Liver (tissue), 9 donors: Measurements from ENCODE around the gene ZNF563. TPM values are rescaled to one million over a fixed set of nuclear protein-coding genes. Genes with fewer than 3 reads are reported as not detected.
A peak's percentile ranks its signal among the peaks of the same experiment; 100 is the strongest.

ENCODE experiments used
- DNase-seq: peaks from one replicate; pipeline ENCODE4 v3.0.0-alpha.2; 2017; ENCODE audit warnings: low spot score
- H3K27ac ChIP-seq, 2 donors: one replicate each; pipeline ENCODE4 v1.7.0; 2013; ENCODE audit warnings: inconsistent platforms in 2 of 2, low read length in 2 of 2, control low read depth in 1 of 2, low read depth in 1 of 2, mild to moderate bottlenecking in 1 of 2
- H3K27me3 ChIP-seq, 4 donors: one replicate each; pipeline versions ENCODE4 v1.6.1 to v1.7.0; 2013; ENCODE audit warnings: low read length in 3 of 4, inconsistent platforms in 1 of 4, mild to moderate bottlenecking in 1 of 4, moderate library complexity in 1 of 4; ENCODE audit not compliant: control insufficient read depth in 4 of 4, insufficient read depth in 4 of 4
- H3K36me3 ChIP-seq, 4 donors: one replicate each; pipeline versions ENCODE4 v1.6.1 to v1.7.0; 2013; ENCODE audit warnings: low read length in 3 of 4, mild to moderate bottlenecking in 3 of 4, low read depth in 1 of 4, moderate library complexity in 1 of 4; ENCODE audit not compliant: control insufficient read depth in 4 of 4, insufficient read depth in 3 of 4
- H3K4me1 ChIP-seq, 4 donors: one replicate each; pipeline versions ENCODE4 v1.6.1 to v1.7.0; 2013; ENCODE audit warnings: low read length in 3 of 4, mild to moderate bottlenecking in 3 of 4, moderate library complexity in 1 of 4; ENCODE audit not compliant: control insufficient read depth in 4 of 4, insufficient read depth in 4 of 4
- H3K4me3 ChIP-seq, 3 donors: one replicate each; pipeline versions ENCODE4 v1.6.1 to v1.7.0; 2013; ENCODE audit warnings: low read length in 3 of 3, control low read depth in 1 of 3, low read depth in 1 of 3, mild to moderate bottlenecking in 1 of 3
- H3K9ac ChIP-seq, 2 donors: one replicate each; pipeline ENCODE4 v1.7.0; 2013; ENCODE audit warnings: low read length in 2 of 2, mild to moderate bottlenecking in 2 of 2, moderate library complexity in 2 of 2, control low read depth in 1 of 2, low read depth in 1 of 2
- H3K9me3 ChIP-seq, 4 donors: one replicate each; pipeline versions ENCODE4 v1.6.1 to v1.7.0; 2013; ENCODE audit warnings: low read length in 3 of 4; ENCODE audit not compliant: control insufficient read depth in 4 of 4
- ATF3 ChIP-seq: IDR thresholded peaks from 2 replicates; pipeline ENCODE4 v1.6.1; 2016; ENCODE audit warnings: antibody characterized with exemption
- CTCF ChIP-seq: fragments of 150-350 bp; IDR thresholded peaks from 2 replicates; pipeline ENCODE4 v1.5.1; 2017; ENCODE audit warnings: improper control_type of control experiment, low read depth, low read length; ENCODE audit not compliant: missing input control
- EGR1 ChIP-seq, 2 donors: IDR thresholded peaks; 2 replicates each; pipeline ENCODE4 v1.6.1; 2016 to 2018; ENCODE audit warnings: antibody characterized with exemption in 2 of 2, low read depth in 2 of 2
- FOXA1 ChIP-seq: IDR thresholded peaks from 2 replicates; pipeline ENCODE4 v1.6.1; 2016; ENCODE audit warnings: antibody characterized with exemption
- FOXA2 ChIP-seq: IDR thresholded peaks from 2 replicates; pipeline ENCODE4 v1.6.1; 2016; ENCODE audit warnings: antibody characterized with exemption
- GABPA ChIP-seq, 2 donors: IDR thresholded peaks in 1 of 2; conservative IDR thresholded peaks in 1 of 2; 2 replicates each; pipeline ENCODE4 v1.6.1; 2016; ENCODE audit warnings: antibody characterized with exemption in 2 of 2, mild to moderate bottlenecking in 1 of 2, moderate library complexity in 1 of 2
- HNF4A ChIP-seq, 2 donors: conservative IDR thresholded peaks; 2 replicates each; pipeline ENCODE4 v1.6.1; 2016; ENCODE audit warnings: antibody characterized with exemption in 2 of 2, mild to moderate bottlenecking in 2 of 2
- HNF4G ChIP-seq: IDR thresholded peaks from 2 replicates; pipeline ENCODE4 v1.6.1; 2016; ENCODE audit warnings: antibody characterized with exemption
- JUND ChIP-seq, 2 donors: IDR thresholded peaks; 2 replicates each; pipeline ENCODE4 v1.6.1; 2016; ENCODE audit warnings: antibody characterized with exemption in 2 of 2
- MAX ChIP-seq: IDR thresholded peaks from 2 replicates; pipeline ENCODE4 v1.6.1; 2016; ENCODE audit warnings: antibody characterized with exemption
- RAD21 ChIP-seq, 2 donors: IDR thresholded peaks; 2 replicates each; pipeline ENCODE4 v1.6.1; 2016; ENCODE audit warnings: antibody characterized with exemption in 2 of 2, mild to moderate bottlenecking in 2 of 2
- REST ChIP-seq: IDR thresholded peaks from 2 replicates; pipeline ENCODE4 v1.6.1; 2016; ENCODE audit warnings: antibody characterized with exemption, mild to moderate bottlenecking
- RXRA ChIP-seq, 2 donors: IDR thresholded peaks; 2 replicates each; pipeline ENCODE4 v1.6.1; 2017 to 2018; ENCODE audit warnings: antibody characterized with exemption in 2 of 2, mild to moderate bottlenecking in 1 of 2
- SP1 ChIP-seq: IDR thresholded peaks from 2 replicates; pipeline ENCODE4 v1.6.1; 2018; ENCODE audit warnings: antibody characterized with exemption, mild to moderate bottlenecking
- TAF1 ChIP-seq: conservative IDR thresholded peaks from 2 replicates; pipeline ENCODE4 v1.6.1; 2016; ENCODE audit warnings: antibody characterized with exemption, mild to moderate bottlenecking
- YY1 ChIP-seq: IDR thresholded peaks from 2 replicates; pipeline ENCODE4 v1.6.1; 2016; ENCODE audit warnings: antibody characterized with exemption, mild to moderate bottlenecking
- ZBTB33 ChIP-seq: IDR thresholded peaks from 2 replicates; pipeline ENCODE4 v1.6.1; 2016; ENCODE audit warnings: antibody characterized with exemption
- WGBS: extraction: QIAGEN DNeasy Blood & Tissue Kit; methylation state at CpG from one replicate; pipeline ENCODE4 v1.1.7; 2013; 5-methylcytosine and 5-hydroxymethylcytosine counted together
- polyA plus RNA-seq, 2 donors: library from polyadenylated mRNA; stranded (reverse) in 1 of 2; unstranded in 1 of 2; fragments of 200-250 nt in 1 of 2; fragments of >200 nt in 1 of 2; fragmentation: Nextera tagmentation in 1 of 2; extraction: Ambion mirVana in 1 of 2; gene quantifications; one replicate each; pipeline versions ENCODE4 v1.2.1 to v1.2.3, GENCODE V29; 2013 to 2015
- total RNA-seq, 2 donors: library from RNA; depleted of rRNA; stranded (reverse); fragments of >200 nt; gene quantifications; one replicate each; pipeline ENCODE4 v1.2.3, GENCODE V29; 2014
- donor health status: healthy.
- donor health status: healthy.
- donor health status: healthy.
- donor health status: healthy.
- donor health status: healthy.

Gene ZNF563
- total and polyA plus RNA-seq, 4 donors = 2.5 to 15.8 (median 6.9) TPM

GRCh38 chr19:12380444-12380737, 47.0 kb upstream of the ZNF563 start:
- no peak overlapping the region for H3K27ac ChIP-seq
- H3K9me3 ChIP-seq = peaks cover 25 to 77% (median 45%) of the 10 kb centered on the region in 4 donors
- TF ChIP-seq ZBTB33 = no peak
- no peak for TF ChIP-seq FOXA1
- peaks cover 5 to 32% (median 25%) of the 10 kb centered on the region in 4 donors for H3K36me3 ChIP-seq
- H3K4me3 ChIP-seq = peak overlapping the region in 2 of 3 donors; percentile 32 to 47
- no peaks in the 10 kb centered on the region for H3K4me1 ChIP-seq
- DNase-seq = no peak
- WGBS = 74% methylated on average over 2 of the region's 2 CpGs
- no peaks in the 10 kb centered on the region for H3K27me3 ChIP-seq
- H3K9ac ChIP-seq = no peak overlapping the region

- WGBS = 95% methylated on average over 5 of the region's 5 CpGs
- peak overlapping the region in 2 of 3 donors; percentile 47 to 59 for H3K4me3 ChIP-seq
- peaks cover 28 to 79% (median 45%) of the 10 kb centered on the region in 4 donors for H3K9me3 ChIP-seq
Measured at GRCh38 chr19:12379732-12380443, 46.5 kb upstream of the ZNF563 start.

More at GRCh38 chr19:12379732-12380443, 46.5 kb upstream of the ZNF563 start:
- TF ChIP-seq HNF4G (no peak), GABPA (IDR thresholded peaks at IDR 0.05 in 1 of 2, conservative IDR thresholded peaks at IDR 0.05 in 1 of 2) (no peak), EGR1 (IDR thresholded peaks at IDR 0.05; ENCODE audit: low read depth in 2 of 2) (no peak), ZBTB33 (no peak), HNF4A (conservative IDR thresholded peaks at IDR 0.05) (no peak), RAD21 (IDR thresholded peaks at IDR 0.05) (no peak), FOXA1 (no peak), RXRA (IDR thresholded peaks at IDR 0.05) (no peak), CTCF (no peak), JUND (IDR thresholded peaks at IDR 0.05) (no peak), TAF1 (no peak), FOXA2 (no peak), YY1 (no peak), REST (no peak), ATF3 (no peak), SP1 (no peak), MAX (no peak)
- H3K36me3 ChIP-seq = peaks cover 5 to 32% (median 25%) of the 10 kb centered on the region in 4 donors
- H3K9ac ChIP-seq = no peak overlapping the region
- H3K27me3 ChIP-seq = no peaks in the 10 kb centered on the region
- H3K27ac ChIP-seq = no peak overlapping the region
- DNase-seq = no peak
- no peaks in the 10 kb centered on the region for H3K4me1 ChIP-seq
